Colonic mucosa (tissue), 4 donors: ENCODE measurements around the gene TRPM2. TPM values are rescaled to one million over a fixed set of nuclear protein-coding genes. Genes with fewer than 3 reads are reported as not detected.

Experiments
- DNase-seq: peaks from one replicate; pipeline ENCODE4 v3.0.0-alpha.2; 2020
- H3K27ac ChIP-seq: fragments of 200-600 bp; one replicate; pipeline ENCODE4 v1.8.0; 2021
- H3K27me3 ChIP-seq: fragments of 200-600 bp; one replicate; pipeline ENCODE4 v1.8.0; 2021
- H3K36me3 ChIP-seq: fragments of 200-600 bp; one replicate; pipeline ENCODE4 v1.8.0; 2021
- H3K4me1 ChIP-seq: fragments of 200-600 bp; one replicate; pipeline ENCODE4 v1.8.0; 2021; ENCODE audit warnings: mild to moderate bottlenecking
- H3K4me3 ChIP-seq: fragments of 200-600 bp; one replicate; pipeline ENCODE4 v1.8.0; 2021
- H3K9ac ChIP-seq, 2 donors: one replicate each; pipeline ENCODE4 v1.7.0; 2013; ENCODE audit warnings: control low read depth in 2 of 2, low read depth in 2 of 2, low read length in 2 of 2
- H3K9me3 ChIP-seq: fragments of 200-600 bp; one replicate; pipeline ENCODE4 v1.8.0; 2021
- intact Hi-C: fragments of 100-400 bp; cut with DNase I; formaldehyde crosslinking; loops from one replicate; pipeline ENCODE4 v1.14.1; 2022
- total RNA-seq, 2 donors: library from RNA; stranded (reverse); fragmentation: NEBNext Ultra II Directional in 1 of 2; extraction: Animal tissue kit (Norgen Biotek cat#: 25700) in 1 of 2; gene quantifications; one replicate each; pipeline ENCODE4 v1.2.1, GENCODE V29; 2021
- TF ChIP-seq, protein P1 (sequence below): fragments of 200-600 bp; IDR thresholded peaks from one replicate; pipeline ENCODE4 v1.8.0; 2022; ENCODE audit warnings: antibody characterized with exemption, mild to moderate bottlenecking
- donor health status: healthy.
- donor health status: DM: no; HTN: no; CAD: no.
- donor health status: DM: no; HTN: no; CAD: no.

Gene TRPM2
- total RNA-seq, 2 donors from 2014 or later, result 2.6 to 4.2 TPM

DNA sequence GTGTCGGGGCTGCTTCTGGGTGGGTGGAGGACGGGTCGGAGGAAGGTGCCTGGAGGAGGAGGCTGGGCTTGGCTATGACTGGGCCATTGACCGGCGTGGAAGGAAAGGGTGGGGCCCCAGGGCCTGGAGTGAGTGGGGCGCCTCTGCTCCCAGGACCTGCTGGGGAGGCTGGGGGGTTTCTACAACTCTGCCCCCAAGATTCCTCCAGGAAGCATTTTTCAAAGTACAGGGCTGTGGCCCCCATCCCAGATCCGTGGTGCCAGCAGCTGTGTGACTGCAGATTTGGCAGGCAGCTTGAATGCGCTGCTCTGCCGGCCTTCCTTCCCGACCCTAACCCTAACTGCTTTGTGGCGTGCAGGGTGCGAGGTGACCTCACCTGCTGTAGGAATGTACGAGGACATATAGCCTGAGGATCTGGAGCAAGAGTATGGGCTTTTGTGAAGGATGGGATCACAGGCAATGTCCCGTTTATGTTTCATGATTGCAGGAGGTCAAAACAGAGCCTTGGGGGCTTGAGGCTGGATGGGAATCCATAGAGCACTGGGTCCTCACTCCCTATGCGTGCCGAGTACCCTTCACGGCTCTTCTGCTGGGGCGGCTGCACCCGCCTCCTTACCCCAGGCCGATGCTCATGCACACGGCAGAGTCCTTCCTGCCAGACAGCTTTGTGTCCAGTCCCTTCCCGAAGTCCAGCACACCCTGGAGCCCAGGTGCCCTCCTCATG is 24.7 kb downstream of the TRPM2 start:
- no peaks in the 10 kb centered on the region for H3K36me3 ChIP-seq
- intact Hi-C loops, result no loop called here
- H3K27ac ChIP-seq, result no peak overlapping the region
- TF ChIP-seq, protein P1, sequence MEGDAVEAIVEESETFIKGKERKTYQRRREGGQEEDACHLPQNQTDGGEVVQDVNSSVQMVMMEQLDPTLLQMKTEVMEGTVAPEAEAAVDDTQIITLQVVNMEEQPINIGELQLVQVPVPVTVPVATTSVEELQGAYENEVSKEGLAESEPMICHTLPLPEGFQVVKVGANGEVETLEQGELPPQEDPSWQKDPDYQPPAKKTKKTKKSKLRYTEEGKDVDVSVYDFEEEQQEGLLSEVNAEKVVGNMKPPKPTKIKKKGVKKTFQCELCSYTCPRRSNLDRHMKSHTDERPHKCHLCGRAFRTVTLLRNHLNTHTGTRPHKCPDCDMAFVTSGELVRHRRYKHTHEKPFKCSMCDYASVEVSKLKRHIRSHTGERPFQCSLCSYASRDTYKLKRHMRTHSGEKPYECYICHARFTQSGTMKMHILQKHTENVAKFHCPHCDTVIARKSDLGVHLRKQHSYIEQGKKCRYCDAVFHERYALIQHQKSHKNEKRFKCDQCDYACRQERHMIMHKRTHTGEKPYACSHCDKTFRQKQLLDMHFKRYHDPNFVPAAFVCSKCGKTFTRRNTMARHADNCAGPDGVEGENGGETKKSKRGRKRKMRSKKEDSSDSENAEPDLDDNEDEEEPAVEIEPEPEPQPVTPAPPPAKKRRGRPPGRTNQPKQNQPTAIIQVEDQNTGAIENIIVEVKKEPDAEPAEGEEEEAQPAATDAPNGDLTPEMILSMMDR, result no peak
- no peaks in the 10 kb centered on the region for H3K27me3 ChIP-seq
- H3K9ac ChIP-seq, result no peak overlapping the region
- H3K4me3 ChIP-seq, result no peak overlapping the region
- DNase-seq, result no peak
- H3K4me1 ChIP-seq, result no peaks in the 10 kb centered on the region
- H3K9me3 ChIP-seq, result no peaks in the 10 kb centered on the region

DNA sequence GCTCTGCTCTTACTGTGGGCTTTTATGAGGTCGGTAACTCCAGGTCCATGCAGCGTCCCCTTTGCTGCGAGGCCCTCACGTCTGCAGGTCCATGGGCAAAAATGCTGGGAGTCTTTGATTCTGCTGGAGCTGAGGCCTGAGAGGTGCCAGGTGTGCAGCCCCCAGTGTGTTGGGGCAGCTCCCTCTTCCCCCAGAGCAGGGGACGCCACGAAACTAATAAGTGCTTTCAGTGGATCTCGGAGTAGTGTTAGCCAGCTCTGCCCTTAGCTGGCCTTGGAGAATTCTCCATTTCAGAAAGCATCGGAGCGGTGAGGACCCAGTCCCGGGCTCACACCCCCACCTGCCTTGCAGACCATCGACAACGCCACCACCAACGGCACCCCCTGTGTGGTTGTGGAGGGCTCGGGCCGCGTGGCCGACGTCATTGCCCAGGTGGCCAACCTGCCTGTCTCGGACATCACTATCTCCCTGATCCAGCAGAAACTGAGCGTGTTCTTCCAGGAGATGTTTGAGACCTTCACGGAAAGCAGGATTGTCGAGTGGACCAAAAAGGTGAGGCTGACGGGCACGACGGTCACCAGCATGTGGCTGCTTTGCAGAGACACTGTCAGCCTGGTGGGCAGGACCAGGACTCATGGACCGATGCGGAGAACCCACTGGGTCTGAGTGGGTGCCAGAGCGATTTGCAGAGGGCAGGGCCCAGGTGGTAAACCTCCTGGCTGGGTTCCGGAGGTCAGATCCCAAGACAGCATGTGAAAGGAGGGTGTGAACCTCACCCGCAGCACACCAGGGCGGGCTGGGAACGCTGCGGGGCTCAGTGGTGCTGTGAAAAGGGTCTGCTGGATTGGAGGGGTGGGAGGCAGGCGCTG is 25.5 kb downstream of the TRPM2 start:
- TF ChIP-seq, protein P1, result no peak
- Histone ChIP-seq H3K9me3 (no peaks in the 10 kb centered on the region), H3K4me1 (no peaks in the 10 kb centered on the region), H3K27me3 (no peaks in the 10 kb centered on the region), H3K36me3 (no peaks in the 10 kb centered on the region), H3K4me3 (no peak overlapping the region), H3K9ac (no peak overlapping the region), H3K27ac (no peak overlapping the region)
- intact Hi-C loops, result no loop called here
- no peak for DNase-seq

DNA sequence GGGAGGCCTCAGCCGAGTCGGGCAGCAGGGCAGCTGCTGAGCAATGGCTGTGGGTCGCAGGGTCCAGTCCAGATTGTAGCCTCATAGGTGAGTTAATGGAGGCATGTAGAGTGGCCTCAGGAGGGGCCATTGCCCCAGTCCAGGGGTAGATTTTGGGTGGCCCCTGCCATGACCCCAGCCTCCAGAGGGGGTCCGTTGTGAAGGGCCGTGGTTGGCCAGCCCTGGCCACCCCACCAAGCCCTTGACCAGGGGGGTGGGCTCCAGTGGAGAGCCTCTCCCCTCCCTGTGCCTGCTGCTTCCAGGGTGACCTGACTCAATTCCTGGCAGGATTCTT is 26.1 kb downstream of the TRPM2 start:
- intact Hi-C loops, result no loop called here
- H3K27me3 ChIP-seq, result no peaks in the 10 kb centered on the region
- H3K27ac ChIP-seq, result no peak overlapping the region
- H3K9me3 ChIP-seq, result no peaks in the 10 kb centered on the region
- TF ChIP-seq, protein P1, result no peak
- DNase-seq, result no peak
- no peak overlapping the region for H3K4me3 ChIP-seq
- H3K4me1 ChIP-seq, result no peaks in the 10 kb centered on the region
- no peaks in the 10 kb centered on the region for H3K36me3 ChIP-seq
- no peak overlapping the region for H3K9ac ChIP-seq

DNA sequence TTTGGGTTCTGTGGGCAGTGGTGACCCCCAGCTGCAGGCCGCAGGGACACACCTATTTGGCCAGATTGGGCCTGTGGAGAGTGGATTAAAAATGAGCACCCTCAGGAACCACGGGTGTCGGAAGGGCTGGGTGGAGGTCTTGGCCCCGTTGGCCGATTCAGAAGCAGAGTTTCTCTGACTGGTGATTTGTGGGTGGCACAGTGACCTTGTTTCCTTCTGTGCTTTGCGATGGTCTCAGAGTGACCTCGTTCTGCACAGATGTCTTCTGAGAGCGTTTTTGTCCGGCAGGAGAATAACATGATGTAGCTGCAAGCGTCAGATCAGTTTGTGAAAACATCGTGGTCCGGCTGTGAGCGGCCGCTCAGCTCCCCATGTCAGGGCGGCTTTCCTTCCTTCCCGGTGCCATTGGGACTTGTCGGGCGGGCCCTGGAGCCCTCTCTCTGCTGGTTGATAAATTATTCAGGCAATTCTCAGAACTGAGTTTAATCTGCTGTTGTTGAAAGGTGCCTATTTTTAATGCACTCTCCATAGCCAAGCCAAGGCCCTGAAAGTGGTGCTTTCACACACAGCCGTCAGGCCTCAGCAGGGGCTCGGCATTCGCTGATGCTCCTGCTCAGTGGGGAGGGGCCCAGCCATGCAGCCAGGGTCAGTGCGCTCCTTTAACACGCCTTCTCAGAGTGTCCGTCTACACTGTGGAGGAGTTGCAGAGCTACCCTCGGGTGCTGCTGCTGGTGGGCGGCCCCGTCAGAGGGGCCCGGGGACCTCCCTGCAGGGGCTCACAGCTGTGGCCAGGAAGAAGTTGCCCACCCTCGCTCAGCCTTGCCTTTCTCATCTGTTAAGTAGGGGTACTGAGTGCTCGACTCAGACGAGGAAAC is 26.8 kb downstream of the TRPM2 start:
- Histone ChIP-seq H3K36me3 (no peaks in the 10 kb centered on the region), H3K9me3 (no peaks in the 10 kb centered on the region), H3K27ac (no peak overlapping the region), H3K9ac (no peak overlapping the region), H3K27me3 (no peaks in the 10 kb centered on the region), H3K4me1 (no peaks in the 10 kb centered on the region), H3K4me3 (no peak overlapping the region)
- DNase-seq, result no peak
- TF ChIP-seq, protein P1, result no peak
- intact Hi-C loops, result no loop called here

DNA sequence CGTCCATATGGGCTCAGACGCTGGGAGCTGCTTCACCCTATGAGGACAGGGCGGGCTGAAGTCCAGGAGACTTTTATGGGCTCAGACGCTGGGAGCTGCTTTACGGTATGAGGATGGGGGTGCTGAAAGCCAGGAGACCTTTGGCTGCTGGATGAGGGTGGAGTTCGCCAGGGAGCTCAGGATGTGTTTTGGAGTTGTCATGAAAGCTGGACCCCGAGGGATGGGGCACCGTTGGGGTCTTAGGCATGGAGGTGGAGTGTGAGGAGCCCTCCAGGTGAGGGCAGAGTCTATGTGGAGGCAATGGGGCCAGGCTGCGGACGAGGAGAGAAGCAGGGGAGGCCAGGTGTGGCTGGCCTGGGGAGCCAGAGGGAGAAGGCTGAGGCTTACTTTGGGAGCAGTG is 27.5 kb downstream of the TRPM2 start:
- DNase-seq, result no peak
- Histone ChIP-seq H3K4me3 (no peak overlapping the region), H3K27me3 (no peaks in the 10 kb centered on the region), H3K4me1 (no peaks in the 10 kb centered on the region), H3K9ac (no peak overlapping the region), H3K36me3 (no peaks in the 10 kb centered on the region), H3K9me3 (no peaks in the 10 kb centered on the region), H3K27ac (no peak overlapping the region)
- intact Hi-C loops, result no loop called here
- TF ChIP-seq, protein P1, result no peak
